Superior temporal gyrus (tissue), 1 donor: ENCODE data around the gene MXRA8.

Experiments used
- DNase-seq: peaks from one replicate; pipeline ENCODE4 v3.0.0-alpha.2; 2016; ENCODE audit errors: extremely low spot score

MXRA8 gene

DNA sequence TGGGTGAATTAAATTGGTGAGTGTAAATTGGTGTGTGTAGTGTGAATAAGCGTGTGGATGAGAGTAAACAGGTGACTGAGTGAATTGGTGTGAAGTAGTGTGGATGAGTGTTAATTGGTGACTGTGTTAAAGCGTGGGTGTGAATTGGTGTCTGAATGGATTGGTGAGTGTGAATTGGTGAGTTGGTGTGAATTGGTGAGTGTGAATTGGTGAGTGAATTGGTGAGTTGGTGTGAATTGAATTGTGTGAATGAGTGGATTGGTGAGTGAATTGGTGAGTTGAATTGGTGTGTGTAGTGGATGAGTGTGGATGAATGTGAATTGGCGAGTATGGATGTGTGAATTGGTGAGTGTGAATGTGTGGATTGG is 8.3 kb upstream of the MXRA8 start:
- no peak for DNase-seq

GRCh38 chr1:1365875-1366698 is 7.7 kb upstream of the MXRA8 start:
- DNase-seq: no peak

GRCh38 chr1:1364266-1364665 is 5.9 kb upstream of the MXRA8 start:
- DNase-seq: no peak

DNA sequence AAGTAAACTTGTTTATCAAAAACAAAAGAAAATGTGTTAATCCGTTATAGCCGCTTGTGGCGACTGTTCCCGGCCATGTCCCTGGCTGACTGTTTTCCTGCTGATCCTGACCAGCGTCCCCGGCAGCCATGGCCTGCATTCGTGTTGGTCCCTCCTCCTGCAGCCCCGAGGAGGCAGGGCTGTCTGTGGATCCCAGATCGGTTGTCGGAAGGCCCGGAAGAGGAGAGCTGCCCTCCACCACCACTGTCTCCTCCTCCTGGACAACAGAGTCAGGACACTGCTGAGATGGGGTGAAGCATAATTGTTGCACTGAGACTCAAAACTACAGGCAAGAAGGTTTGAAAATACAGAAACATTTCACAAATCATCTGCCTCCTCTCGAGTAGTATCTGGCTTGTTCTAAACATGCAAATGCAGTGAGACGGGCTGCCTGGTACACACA is 3.6 kb upstream of the MXRA8 start:
- no peak for DNase-seq

GRCh38 chr1:1361233-1361981 is 3.1 kb upstream of the MXRA8 start:
- no peak for DNase-seq

GRCh38 chr1:1360506-1361169 is 2.3 kb upstream of the MXRA8 start:
- no peak for DNase-seq

GRCh38 chr1:1359664-1360468 is 1.5 kb upstream of the MXRA8 start:
- DNase-seq: no peak

DNA sequence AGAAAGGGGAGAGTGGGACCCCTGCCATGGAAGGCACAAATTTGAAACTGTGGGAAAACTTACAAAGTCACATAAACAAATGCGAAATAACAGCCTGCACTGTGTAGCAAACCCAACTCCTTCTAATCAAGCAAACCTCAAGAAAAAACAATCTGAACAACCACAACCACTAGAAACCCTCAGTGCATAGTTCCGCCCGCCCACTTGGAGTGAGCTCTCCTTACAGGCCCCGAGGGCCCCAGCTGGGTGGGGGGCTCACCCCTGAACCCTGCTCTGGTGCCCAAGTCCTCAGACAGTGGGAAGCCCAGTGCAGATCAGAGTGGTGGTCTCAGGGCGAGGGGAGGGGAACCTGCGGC is 931 bp upstream of the MXRA8 start:
- no peak for DNase-seq

DNA sequence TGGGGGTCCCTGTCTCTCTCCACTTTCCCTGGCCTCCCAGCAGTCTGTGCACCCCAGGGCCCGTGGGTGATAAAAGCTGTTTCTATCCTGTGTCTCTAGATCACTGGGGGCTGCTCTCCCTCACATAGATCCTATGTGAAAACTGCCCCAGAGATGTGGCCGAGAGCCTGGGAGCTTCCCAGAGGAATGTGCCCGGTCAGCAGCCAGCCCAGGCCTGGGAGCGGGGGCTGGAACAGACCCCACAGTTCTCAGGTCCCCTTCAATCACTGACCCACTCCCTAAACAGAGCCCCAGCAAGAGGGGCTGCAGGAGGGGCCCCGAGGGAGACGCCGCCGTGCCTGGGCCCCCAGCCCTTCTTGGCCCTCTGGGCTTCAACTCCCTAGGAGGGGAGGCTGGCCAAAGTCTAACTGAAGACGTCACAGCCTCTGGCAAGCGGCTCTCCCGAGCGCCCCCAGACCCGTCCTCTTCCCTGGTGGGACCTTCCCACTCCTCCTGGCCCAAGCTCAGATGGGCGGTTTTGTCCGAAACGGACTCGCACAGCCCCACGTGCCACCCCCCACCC is 403 bp downstream of the MXRA8 start:
- no peak for DNase-seq

DNA sequence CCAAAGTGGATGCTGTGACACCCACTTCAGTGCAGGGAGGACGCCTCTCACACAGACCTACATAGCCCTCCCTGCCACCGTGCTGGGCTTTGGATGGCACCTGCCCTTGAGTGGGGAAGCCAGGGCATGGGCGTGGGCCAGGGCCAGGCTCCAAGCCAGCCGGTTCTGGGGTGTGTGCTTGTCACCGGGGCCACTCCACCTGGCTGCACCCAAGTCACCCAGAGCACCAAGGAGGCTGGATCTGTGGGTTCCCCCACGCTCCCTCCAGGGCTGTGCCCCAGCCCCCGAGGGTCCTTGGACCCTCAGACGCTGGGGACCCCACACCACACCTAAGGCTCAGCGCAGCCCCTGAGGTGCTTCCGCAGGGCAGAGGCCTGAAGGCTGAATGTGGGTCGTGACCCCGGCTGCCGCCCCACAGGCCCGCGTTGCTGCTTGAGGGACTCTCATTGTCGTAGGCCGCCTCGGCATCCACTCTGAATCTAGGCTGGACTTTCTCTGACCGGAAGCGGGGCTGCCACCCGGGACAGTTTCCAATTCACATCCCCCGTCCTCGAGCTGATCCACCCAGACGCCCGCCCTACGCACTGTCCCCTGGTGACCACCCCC is 1.5 kb downstream of the MXRA8 start:
- DNase-seq: no peak

DNA sequence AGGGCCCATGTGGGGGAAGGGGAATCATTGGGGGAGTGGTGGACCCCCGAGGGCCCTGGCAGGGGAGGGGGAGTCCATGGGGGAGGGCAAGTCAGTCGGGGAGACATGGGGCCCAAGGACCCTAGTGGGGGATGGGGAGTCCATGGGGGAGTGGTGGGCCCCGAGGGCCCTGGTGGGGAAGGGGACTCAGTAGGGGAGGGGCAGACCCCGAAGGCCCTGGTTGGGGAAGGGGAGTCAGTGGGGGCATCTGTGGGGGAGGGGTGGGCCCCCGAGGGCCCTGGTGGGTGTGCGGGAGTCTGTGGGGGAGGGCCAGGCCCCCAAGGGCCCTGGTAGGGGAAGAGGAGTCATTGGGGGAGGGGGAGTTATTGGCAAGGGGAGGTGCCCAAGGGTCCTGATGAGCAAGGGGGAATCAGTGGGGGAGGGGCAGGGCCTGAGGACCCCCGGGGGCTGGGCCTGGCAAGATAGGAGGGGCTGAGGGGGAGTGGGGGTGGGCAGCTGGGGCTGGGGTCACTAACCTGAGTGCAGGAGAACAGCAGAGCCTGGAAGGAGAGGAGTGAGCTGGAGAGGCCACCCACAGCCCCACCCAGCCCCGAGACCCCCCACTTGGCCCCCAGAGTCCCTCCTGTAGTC is 2.1 kb downstream of the MXRA8 start:
- DNase-seq: no peak

DNA sequence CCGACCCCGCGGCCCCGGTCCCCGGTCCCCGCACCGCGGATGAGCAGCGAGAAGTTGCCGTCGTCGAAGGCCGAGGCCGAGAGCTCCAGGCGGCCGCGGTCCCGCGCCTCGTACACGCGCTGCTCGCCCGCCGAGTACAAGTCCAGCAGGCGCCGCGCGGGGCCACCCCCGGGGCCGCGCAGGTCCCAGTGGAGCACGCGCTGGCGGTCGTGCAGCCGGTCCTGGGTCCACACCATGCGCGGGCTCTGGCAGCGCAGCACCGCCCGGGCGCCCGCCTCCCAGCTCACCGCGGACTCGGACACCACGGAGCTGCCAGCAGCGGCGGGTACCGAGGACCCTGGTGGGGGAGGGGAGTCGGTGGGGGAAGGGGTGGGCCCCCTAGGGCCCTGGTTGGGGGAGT is 2.9 kb downstream of the MXRA8 start:
- no peak for DNase-seq

GRCh38 chr1:1354271-1355247 is 3.8 kb downstream of the MXRA8 start:
- no peak for DNase-seq

DNA sequence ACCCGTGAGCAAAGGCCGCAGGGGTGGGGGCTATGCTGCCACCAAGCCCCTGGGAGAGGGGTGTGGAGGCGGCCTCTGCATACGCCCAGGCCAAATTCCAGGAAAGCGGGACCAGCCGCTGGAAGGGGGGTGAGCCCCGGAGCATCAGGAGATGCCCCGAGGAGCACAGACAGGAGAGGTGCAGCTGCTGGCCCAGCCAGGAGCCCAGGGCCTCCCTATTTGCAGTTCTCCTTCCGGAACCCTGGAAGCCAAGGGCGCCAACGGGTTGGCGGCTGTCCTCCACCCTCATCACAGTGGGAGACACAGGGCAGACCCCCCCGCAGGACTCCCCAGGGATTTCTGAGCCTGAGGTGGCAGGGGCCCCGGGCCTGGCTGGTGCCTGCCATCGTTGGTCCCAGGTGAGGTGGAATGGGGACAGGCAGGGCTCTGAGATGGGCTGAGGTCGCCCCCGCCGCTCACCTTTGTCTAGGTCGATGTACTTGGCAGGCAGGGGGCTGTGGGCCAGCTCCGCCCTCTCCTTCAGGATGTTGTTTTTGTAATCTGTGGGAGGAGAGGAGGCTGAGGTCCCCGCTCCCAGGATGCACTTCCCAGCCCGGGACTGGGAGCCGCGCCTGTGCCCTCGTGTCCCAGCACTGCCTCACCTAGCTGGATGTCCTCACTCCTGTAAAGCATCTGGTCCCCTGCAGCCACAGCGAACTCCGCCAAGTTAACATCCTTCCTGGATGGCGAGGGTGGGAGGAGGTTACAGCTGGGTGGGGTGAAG is 4.8 kb downstream of the MXRA8 start:
- no peak for DNase-seq

DNA sequence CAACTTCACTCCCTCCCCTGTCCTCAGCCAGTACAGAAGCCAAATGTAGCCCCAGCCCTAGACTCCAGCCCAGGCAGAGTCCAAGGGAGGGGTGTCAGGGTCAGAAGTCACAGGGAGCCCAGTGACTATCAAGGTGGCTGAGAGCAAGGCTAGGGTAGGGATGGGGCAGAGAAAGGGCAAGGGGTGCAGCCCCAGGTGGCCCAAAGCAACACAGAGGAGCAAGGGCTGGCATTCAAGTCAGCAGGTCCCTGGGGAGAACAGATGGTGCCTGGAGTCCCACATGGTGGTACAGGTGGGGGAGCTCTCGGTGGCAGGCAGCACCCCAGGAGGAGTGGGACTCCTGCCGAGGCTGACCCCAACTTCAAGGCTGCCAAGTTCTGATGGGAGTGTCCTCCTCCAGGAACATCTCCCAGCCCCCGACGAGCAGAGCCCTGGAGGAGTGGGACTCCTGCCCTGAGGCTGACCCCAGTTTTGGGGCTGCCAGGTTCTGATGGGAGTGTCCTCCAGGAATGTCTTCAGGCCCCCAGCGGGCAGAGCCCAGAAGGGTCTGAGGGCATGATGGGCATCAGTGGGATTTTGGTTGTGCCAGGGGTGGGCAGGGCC is 5.5 kb downstream of the MXRA8 start:
- no peak for DNase-seq

- DNase-seq: no peak
These were observed 6.6 kb downstream of the MXRA8 start for GRCh38 chr1:1351511-1352427.
